ENCODE data around the gene TPBGL.

The TPBGL gene

DNA sequence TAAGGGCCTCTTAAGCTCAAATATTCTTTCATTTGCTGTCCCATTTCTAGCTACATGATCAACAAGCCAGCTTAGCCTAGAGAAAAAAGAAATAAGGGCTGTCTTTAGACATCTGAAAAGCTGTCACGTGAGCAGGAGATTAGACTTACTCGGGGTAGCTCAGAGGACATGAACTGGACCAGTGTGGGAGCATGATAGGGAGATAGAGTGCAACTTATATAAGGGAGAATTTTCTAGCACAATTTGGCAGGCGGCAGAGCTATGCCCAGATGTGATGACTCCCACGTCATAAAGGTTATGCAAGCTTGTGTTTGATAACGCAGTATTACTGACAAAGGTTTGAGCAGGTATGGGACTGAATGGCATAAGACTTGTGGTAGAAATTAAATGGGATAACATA is 28.2 kb upstream of the TPBGL start:
- DNase-seq (ENCODE audit: low spot score): no peak

GRCh38 chr11:75214411-75214821 is 26.2 kb upstream of the TPBGL start:
- peak; percentile 40 for DNase-seq (ENCODE audit: low spot score)

DNA sequence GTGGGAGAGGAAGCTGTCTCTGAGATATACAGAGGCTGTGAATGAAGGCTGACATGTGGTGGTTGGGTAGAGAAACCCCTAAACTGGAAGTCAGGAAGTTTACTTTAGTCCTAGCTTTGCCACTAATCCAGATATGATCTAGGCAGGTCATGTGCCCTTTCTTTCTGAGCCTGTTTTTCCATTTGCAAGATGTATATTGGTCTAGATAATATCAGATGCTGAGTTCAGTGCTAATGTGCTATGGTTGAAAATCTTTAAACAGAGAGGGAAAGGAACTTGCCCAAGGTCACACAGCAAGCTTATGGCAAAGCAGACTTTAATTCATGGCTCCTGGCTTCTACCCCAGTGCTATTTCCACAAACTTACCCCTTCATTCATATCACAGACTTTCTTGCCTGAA is 25.7 kb upstream of the TPBGL start:
- no peak for DNase-seq (ENCODE audit: low spot score)

GRCh38 chr11:75219869-75220268 is 20.7 kb upstream of the TPBGL start:
- DNase-seq (ENCODE audit: low spot score): no peak

DNA sequence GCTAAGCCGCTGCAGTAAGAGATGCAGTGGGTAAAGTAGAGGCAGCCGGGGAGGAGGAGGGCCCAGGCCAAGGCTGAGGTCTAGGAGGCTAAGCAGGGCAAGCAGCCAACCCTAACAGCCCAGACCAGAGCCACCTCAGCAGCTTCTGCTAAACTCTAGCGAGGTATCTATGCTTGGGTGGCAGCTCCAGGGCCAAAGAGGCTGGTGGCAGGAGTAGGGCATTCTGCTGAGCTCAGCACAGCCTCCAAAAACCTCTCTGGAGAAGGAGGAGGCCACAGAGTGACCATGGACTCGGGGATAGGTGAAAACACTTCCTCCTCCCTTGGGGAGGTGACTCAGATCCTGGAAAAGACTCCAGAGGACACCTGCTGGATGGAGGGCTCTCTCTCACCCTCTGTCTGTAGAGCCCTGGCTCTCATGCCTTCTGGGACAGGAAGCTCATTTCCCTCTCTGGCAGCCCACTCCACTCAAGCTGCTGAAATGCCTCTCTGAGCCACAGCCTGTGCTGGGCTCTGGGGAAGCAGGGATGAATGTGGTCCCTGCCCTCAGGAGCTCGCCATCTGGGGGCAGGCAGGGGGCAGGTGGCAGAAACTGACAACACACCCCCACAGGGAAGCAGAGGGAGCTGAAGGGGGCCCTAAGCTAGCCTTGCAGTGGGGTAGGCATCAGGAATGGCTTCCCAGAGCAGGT is 16.5 kb upstream of the TPBGL start:
- DNase-seq (ENCODE audit: low spot score): no peak

GRCh38 chr11:75225794-75226193 is 14.8 kb upstream of the TPBGL start:
- no peak for DNase-seq (ENCODE audit: low spot score)

DNA sequence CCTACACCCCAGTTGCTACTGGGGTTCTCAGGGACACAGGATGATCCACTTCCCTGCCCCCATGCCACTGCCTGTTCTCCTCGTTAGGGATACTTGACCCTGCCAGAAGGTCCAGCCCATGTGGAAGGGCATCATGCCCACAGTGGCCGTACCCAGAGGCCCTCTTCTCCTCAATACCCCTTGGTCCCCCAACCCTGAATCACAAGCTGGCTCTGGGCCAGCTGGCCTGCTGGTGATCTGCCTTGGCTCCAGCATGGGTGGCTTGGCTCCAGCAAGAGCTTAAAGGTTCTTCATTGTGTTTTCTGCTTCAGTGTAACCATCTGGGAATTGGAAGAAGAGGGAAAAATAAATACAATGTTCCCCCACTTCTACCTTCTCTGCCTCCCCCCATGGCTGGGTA is 11.1 kb upstream of the TPBGL start:
- DNase-seq (ENCODE audit: low spot score): no peak

GRCh38 chr11:75230621-75231020 is 10.0 kb upstream of the TPBGL start:
- DNase-seq (ENCODE audit: low spot score): no peak

DNA sequence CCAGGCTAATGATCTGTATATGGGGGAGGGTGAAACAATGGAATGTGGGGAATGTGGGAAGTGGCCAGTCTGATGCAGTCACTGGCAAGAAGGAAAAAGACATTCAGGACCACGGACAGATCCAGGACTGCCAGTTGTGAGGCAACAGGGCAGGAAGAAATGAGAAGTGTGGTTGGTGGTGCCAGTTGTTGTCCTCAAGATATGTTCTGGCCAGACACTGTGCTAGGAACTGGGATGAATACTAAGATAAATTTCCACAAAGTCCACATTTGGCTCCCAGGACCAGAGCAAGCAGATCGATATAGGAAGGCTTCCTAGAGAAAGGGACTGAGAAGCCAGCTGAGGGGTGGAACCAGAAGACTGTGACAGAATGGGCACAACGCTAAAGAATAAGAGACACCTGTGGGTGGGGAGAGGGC is 6.8 kb upstream of the TPBGL start:
- no peak for DNase-seq (ENCODE audit: low spot score)

DNA sequence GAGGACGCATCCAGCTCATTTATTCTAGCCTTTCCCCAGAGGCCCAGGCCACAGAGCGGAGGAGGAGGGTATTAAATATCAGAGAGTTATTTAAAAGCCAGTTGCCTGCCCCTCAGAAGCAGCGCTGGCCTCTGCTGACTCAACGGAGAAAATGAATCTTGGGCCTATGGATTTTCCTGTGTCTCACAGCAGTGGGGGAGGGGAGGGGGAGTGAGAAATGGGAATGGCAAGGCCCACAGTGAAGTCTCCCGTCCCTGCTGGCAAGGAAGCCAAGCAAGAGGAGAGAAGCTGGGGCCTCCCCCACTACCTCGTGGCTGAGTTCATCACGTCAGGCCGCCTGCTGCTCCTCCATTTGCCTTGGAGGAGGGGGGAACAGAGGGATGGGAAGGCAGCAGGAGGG is 4.5 kb upstream of the TPBGL start:
- no peak for DNase-seq (ENCODE audit: low spot score)

DNA sequence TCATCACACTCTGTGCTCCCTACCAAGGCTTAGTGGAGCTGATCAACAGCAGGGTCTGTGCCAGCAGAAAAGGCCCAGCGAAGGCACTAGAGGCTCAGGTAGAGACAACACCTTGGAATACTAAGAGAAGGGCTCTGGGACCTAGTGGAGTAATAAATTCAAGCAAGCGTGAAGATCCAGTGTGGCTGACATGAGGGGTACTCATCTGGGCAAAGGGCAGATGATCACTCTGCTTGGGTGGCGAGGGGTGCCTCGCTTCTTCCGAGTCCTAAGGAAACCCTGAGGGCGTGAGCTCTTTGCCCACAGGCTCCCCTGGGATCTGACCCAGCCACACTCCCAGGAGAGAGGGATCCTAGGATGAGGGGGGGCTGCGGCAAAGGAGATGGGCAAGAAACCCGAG is 3.5 kb upstream of the TPBGL start:
- DNase-seq (ENCODE audit: low spot score): no peak

GRCh38 chr11:75238595-75239440 is 1.8 kb upstream of the TPBGL start:
- no peak for DNase-seq (ENCODE audit: low spot score)

DNA sequence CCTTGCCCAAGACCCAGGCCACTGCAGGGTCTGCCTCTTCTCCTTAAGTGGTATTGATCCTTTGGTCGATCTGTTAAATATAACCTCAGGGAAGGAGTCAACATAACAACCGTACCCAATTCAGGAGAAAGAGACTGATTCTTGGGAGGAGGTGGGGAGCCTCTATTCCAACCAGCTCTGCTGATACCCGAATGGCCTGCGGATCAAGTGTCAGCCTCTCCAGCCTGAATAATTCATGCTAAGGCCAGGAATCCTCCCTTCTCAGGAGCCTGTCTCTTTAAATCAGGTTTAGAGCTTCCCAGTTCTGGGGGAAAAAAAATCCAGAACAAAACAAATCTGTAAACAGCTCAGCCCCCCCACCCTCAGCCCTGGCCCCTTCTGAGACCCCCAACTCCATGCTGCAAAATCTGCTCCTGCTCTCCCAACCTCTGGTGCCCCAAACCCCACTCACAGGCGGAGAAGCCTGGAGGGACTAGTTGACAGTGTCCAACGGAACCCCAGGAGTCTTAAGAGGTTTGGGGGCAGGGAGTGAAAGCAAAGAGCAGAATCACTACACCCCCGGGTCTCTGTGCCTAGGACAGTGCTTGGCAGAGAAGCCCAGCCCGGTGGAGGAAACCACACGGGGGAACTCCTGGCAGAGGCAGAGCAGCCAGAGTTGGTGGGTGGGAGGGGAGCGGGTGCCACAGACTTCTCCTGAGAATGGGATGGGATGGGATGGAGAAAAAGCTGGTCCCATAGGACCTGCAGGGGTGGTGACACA is 863 bp upstream of the TPBGL start:
- DNase-seq (ENCODE audit: low spot score): no peak

DNA sequence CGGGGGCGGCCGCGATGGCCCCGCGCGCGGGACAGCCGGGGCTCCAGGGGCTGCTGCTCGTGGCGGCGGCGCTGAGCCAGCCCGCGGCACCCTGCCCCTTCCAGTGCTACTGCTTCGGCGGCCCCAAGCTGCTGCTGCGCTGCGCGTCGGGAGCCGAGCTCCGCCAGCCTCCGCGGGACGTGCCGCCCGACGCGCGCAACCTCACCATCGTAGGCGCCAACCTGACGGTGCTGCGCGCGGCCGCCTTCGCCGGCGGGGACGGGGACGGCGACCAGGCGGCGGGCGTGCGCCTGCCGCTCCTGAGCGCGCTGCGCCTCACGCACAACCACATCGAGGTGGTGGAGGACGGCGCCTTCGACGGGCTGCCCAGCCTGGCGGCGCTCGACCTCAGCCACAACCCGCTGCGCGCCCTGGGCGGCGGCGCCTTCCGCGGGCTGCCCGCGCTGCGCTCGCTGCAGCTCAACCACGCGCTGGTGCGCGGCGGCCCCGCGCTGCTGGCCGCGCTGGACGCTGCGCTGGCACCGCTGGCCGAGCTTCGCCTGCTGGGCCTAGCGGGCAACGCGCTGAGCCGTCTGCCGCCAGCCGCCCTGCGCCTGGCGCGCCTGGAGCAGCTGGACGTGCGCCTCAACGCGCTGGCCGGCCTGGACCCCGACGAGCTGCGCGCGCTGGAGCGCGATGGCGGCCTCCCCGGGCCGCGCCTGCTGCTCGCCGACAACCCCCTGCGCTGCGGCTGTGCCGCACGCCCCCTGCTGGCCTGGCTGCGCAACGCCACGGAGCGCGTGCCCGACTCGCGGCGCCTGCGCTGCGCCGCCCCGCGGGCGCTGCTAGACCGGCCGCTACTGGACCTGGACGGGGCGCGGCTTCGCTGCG is 697 bp downstream of the TPBGL start:
- DNase-seq (ENCODE audit: low spot score): peak; percentile 81

GRCh38 chr11:75241906-75242644 is 1.5 kb downstream of the TPBGL start:
- DNase-seq (ENCODE audit: low spot score): no peak

- no peak for DNase-seq (ENCODE audit: low spot score)
Measured at GRCh38 chr11:75242722-75243600, 2.4 kb downstream of the TPBGL start.

GRCh38 chr11:75244052-75244814 is 3.7 kb downstream of the TPBGL start:
- no peak for DNase-seq (ENCODE audit: low spot score)

DNA sequence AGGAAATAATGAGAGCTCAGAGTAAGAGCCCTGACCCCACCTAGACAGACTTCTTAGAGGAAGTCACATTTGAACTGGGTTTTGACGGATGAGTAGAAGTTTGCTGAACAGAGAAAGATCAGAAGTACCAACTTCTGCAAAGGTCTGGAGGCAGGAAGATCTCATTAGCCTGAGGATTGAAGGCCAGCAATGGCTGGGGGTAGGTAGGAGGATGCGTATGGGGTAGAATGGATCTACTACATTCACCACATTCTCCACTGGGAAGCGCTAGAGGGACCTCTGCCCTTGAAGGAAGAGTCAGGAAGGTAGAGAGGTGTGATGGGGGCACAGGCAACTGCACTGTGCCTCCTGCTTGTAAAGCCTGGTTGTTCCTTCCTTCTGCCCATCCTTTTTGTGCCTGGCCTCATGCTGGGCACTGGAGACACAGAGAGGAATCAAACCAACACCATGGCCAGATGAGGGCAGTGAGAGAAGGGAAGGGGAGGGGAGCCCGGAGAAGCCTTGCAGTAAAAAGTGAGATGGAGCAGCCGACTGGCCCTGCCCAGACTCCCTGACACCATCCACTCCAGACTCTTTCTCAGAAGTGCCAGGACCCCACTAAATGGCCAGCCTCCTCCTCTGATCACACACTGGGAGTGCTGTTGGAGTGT is 4.9 kb downstream of the TPBGL start:
- DNase-seq (ENCODE audit: low spot score): no peak
